ENCODE measurements around the gene GPATCH2.

Gene GPATCH2

GRCh38 chr1:217577336-217577735 lies 53.6 kb downstream of the GPATCH2 start:
- no peak for DNase-seq (ENCODE audit: low read depth)

GRCh38 chr1:217574265-217574949 lies 56.5 kb downstream of the GPATCH2 start:
- DNase-seq (ENCODE audit: low read depth), result no peak

DNA sequence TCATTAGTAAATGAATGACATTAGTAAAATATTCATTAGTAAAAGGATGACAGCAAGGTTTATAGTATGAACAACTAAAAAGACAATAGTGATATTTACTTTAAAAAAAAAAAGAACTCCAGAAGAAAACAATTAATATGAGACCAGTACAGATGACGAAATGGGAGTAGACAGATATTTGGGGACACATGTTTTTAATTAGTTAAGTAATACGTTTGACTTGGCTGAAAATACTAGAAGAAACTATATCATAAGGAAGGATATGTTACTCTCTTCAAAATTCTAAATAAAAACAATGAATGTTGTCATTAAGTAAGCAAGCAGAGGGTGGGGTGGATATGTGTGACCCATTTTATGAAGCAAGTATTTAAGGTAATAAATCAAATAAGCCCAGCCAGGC lies 61.9 kb downstream of the GPATCH2 start:
- DNase-seq (ENCODE audit: low read depth), result no peak

DNA sequence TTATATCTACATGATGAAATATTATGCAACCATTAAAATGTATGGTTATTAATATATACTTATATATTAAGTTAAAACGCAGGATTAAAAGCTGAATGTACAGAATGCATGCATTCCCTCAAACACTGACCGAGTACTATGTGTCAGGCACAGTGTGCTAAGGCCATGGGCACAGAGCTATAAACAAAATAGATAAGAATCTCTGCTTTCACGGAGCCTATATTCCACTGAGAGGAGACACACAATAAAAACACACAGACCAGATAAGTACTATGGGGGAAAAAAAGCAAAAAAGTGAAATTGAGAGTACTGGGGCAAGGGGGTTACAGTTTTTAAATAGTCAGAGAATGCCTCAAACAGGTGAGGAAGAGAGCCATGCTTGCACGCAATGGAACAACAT lies 62.7 kb downstream of the GPATCH2 start:
- DNase-seq (ENCODE audit: low read depth), result no peak

- no peak for DNase-seq (ENCODE audit: low read depth)
These were observed 66.1 kb downstream of the GPATCH2 start for GRCh38 chr1:217564833-217565232.

DNA sequence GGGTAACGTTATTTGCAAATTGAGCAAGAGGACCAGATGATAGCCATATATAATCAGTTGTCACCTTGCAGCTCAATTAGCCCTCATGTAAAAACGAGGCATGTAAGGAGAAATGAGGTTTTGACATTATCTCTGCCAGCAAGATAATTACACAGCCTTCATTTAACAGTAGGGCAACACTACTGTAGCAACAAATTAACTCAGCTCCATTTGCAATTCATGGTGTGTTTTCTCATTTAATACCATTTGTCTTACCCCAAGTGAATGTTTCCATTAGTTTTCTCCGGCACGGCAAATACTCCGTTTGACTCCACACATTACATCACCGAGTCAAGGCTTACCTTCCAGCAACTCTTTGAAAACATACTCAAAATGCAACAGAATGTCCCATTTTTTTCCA lies 66.7 kb downstream of the GPATCH2 start:
- DNase-seq (ENCODE audit: low read depth), result no peak

GRCh38 chr1:217563179-217563578 lies 67.7 kb downstream of the GPATCH2 start:
- no peak for DNase-seq (ENCODE audit: low read depth)

DNA sequence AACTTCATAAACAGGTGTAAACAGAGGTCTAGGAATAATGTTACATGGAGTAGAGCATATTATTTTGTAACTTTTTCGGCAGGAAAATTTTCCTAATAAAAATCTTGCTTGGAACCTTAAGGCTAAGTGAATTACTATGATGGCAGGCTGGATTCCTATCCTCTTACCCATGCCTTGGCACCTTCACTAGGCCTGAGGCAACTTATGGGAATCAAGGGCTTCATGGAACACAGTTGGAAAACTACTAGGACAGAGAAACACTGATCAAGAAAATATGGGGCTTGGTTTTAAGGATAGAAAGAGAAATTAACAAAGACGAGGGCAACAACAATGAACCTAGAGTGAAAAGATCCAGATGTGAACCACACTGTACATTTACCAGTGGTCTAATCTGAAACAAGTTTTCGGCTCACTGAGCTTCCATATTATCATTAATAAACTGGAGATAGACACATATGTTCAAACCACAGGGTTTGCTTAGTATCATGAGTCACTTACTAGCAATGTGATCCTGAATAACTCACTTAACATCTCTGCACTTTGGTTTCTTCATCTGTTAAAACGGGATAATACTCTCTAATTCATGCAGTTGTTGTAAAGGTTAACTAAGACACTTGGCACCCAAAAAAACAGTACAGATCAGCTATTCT lies 68.5 kb downstream of the GPATCH2 start:
- no peak for DNase-seq (ENCODE audit: low read depth)

GRCh38 chr1:217561446-217561845 lies 69.4 kb downstream of the GPATCH2 start:
- DNase-seq (ENCODE audit: low read depth), result no peak

- DNase-seq (ENCODE audit: low read depth), result no peak
These were observed 76.0 kb downstream of the GPATCH2 start for GRCh38 chr1:217554849-217555248.

DNA sequence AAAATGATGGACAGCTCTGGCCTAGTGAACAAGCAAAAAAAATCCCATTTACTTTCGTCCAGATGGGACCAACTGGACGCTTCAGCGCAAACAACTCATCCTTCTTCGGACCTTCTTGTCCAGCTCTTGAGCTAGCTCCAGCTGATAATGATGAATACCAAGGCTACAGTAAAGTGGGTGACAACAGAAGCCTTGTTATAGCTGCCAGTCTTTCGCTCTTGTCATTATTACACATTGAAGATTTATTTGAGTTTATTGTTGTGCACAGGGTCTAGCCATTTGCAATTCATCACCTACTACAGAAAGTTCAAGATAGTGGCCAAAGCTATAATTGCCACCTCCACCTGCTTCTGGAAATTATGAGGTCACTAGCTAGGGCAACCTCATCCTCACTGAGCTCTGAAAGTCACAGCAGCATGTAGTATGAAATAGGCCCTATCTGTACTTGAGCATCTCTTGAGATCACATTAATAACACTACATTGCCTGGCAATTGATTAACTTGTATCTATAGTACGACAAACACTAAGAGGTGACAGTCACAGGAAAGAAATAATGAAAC lies 76.9 kb downstream of the GPATCH2 start:
- DNase-seq (ENCODE audit: low read depth), result no peak

DNA sequence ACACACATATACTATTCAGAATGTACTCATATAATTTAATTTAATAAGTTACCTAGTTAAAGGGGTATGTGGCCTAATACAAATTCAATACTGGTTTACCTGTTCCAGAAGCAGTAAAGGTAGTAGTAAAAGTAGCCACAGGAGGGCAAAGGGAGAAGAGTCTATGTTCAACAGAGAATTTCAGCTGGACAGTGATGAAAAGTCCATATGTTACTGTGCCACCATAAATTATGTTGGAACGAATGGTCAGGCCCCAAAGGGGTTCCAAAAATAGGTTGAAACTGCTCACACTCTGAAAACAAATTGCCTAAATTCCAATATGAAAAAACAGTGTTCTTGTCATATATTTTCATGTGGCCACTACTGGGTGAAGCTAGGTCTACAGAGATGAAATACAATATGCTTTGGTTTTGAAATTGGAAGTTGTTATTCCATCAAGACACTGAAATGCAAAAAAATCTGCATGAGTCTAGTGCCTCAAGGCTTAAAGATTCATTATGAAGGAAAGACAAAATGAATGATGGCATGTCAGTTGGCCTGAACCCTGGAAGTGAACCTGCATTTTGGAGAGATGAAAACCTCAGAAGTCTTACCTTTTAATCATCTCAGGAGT lies 78.4 kb downstream of the GPATCH2 start:
- DNase-seq (ENCODE audit: low read depth), result no peak

- DNase-seq (ENCODE audit: low read depth), result no peak
These were observed 88.1 kb downstream of the GPATCH2 start for GRCh38 chr1:217542837-217543236.

DNA sequence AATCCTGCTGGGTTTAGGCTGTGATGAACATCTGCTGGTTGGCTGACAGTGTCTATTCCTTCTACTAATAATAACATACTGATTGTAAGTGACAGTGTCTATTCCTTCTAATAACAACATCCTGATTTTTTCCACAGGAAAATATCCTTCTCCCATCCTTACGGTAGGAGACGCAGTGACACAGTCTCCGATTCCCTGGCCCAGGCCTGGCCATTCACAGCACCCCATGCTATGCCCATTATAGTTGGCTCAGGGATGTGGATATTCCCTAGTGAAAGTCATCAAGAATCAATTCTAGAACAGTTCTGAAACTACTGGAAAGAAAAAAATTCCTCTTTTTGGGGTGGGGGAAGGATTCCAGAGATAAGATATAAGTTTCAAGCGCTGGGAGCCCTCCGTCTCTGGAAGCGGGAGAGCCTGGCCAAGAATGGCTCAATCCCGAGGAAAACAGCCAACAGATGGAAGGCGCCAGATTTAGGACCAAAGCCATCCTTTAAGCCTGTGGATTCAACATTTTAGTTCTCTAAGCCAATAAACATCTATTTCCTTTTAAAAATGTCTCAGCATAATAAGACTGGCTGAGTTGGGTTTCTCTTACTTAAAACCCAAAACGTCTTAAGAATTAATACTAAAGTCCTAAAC lies 88.6 kb downstream of the GPATCH2 start:
- no peak for DNase-seq (ENCODE audit: low read depth)

GRCh38 chr1:217540321-217540720 lies 90.6 kb downstream of the GPATCH2 start:
- no peak for DNase-seq (ENCODE audit: low read depth)

DNA sequence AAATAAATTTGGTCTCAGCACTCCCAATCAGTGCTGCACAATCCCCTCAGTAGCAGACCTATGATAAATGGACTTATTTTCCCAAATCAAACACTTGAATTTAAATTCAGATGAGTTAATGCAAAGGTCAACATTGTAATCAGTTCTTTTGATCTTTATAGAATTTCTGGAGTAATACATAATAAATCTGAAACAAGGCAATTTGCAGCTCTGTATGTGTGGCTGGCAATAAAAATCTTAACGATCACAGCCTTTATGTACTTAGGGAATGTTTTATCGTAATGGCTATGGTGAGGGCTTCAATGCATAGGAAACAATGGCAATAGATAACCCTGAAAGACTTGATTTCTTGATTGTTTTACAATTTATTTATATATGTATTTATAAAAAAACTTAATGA lies 91.4 kb downstream of the GPATCH2 start:
- no peak for DNase-seq (ENCODE audit: low read depth)

- DNase-seq (ENCODE audit: low read depth), result no peak
These were observed 95.1 kb downstream of the GPATCH2 start for GRCh38 chr1:217535601-217536377.

- DNase-seq (ENCODE audit: low read depth), result no peak
These were observed 96.3 kb downstream of the GPATCH2 start for GRCh38 chr1:217534566-217534965.

GRCh38 chr1:217528271-217528670 lies 102.6 kb downstream of the GPATCH2 start:
- no peak for DNase-seq (ENCODE audit: low read depth)

DNA sequence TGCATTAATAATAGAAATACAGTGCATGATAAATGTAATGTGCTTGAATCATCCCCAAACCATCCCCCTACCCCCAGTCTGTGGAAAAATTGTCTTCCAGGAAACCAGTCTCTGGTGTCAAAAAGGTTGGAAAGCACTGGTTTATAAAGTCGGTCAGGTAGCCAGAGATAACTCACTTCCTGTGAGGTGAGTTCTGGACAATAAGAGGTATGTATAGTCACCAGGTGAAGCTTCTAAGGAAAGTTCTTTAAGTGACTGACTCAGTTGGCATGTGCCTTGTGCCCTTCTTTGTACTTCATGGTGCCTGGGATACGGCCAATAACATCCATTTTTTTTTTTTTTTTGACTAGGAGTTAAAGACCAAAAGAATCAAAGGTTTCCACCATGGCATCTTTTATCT lies 103.7 kb downstream of the GPATCH2 start:
- no peak for DNase-seq (ENCODE audit: low read depth)

GRCh38 chr1:217526636-217527035 lies 104.3 kb downstream of the GPATCH2 start:
- DNase-seq (ENCODE audit: low read depth), result no peak
